GM12878 (cell line): Measurements from ENCODE around the gene ZMIZ2. TPM values are rescaled to one million over a fixed set of nuclear protein-coding genes. Genes with fewer than 3 reads are reported as not detected.

Source experiments
- ATAC-seq: fragments of 200-7000 bp; cut with Tn5 transposase; 3 replicates; pipeline ENCODE4 v1.9.1; 2020; ENCODE audit warnings: mild to moderate bottlenecking, moderate library complexity
- BruUV-seq: library from RNA; stranded (reverse); fragments of 400-500 nt; replicated peaks from 2 replicates; lab custom pipeline; 2021; lab: Mats Ljungman, UMichigan
- CTCF ChIA-PET: fragments of 300-600 bp; sonication (Branson Sonifier 250); formaldehyde crosslinking; extraction: SDS; loops from one replicate; lab custom pipeline; 2021; ENCODE audit warnings: inconsistent platforms; lab: Yijun Ruan, JAX
- POLR2A ChIA-PET: fragments of 350-600 bp; formaldehyde crosslinking; extraction: SDS; loops from one replicate; lab custom pipeline; 2021; ENCODE audit warnings: inconsistent platforms; lab: Charles Lee
- RAD21 ChIA-PET: fragments of 300-600 bp; sonication (Branson Sonifier 250); formaldehyde crosslinking; loops from one replicate; lab custom pipeline; 2023; ENCODE audit warnings: antibody characterized with exemption; ENCODE audit not compliant: unreplicated experiment; lab: Charles Lee
- SMC1A ChIA-PET: fragments of 300-600 bp; sonication (Branson Sonifier 250); formaldehyde crosslinking; loops from one replicate; lab custom pipeline; 2023; ENCODE audit not compliant: unreplicated experiment, uncharacterized antibody; lab: Charles Lee
- DNase-seq: peaks from one replicate; pipeline ENCODE4 v3.0.0-alpha.2; 2011; ENCODE audit warnings: low read depth, low spot score
- FAIRE-seq: peaks from 3 replicates; lab custom pipeline; 2011; peaks lifted over from hg19 to GRCh38; lab: Jason Lieb, UNC
- H2AFZ ChIP-seq: 2 replicates; pipeline ENCODE4 v1.6.0; 2011; ENCODE audit warnings: low read depth, low read length, control low read depth; ENCODE audit not compliant: control insufficient read depth
- H3K27ac ChIP-seq: 2 replicates; pipeline ENCODE4 v1.5.1; 2011; ENCODE audit warnings: control low read depth; ENCODE audit not compliant: control insufficient read depth, insufficient read depth
- H3K27me3 ChIP-seq, 2 experiments: replicated peaks in 1 of 2; 2 replicates each; pipeline versions ENCODE4 v1.6.0 to v1.6.1; 2011; ENCODE audit warnings: low read length in 1 of 2; ENCODE audit not compliant: control insufficient read depth in 2 of 2, insufficient read depth in 2 of 2
- H3K36me3 ChIP-seq, 2 experiments: 2 replicates each; pipeline ENCODE4 v1.5.1; 2011; ENCODE audit warnings: low read length in 1 of 2; ENCODE audit not compliant: control insufficient read depth in 2 of 2, insufficient read depth in 2 of 2
- H3K4me1 ChIP-seq: 2 replicates; pipeline ENCODE4 v1.6.1; 2011; ENCODE audit warnings: mild to moderate bottlenecking, low read length, moderate library complexity, mixed read lengths; ENCODE audit not compliant: control insufficient read depth, insufficient read depth
- H3K4me2 ChIP-seq: 2 replicates; pipeline ENCODE4 v1.6.0; 2011; ENCODE audit warnings: control low read depth; ENCODE audit not compliant: control insufficient read depth, insufficient read depth
- H3K4me3 ChIP-seq: fragments of 200-600 bp; sonication (generic); 2 replicates; pipeline ENCODE4 v1.5.1; 2016
- H3K79me2 ChIP-seq: 2 replicates; pipeline ENCODE4 v1.6.0; 2011; ENCODE audit warnings: low read length; ENCODE audit not compliant: control insufficient read depth, insufficient read depth
- H3K9ac ChIP-seq: 2 replicates; pipeline ENCODE4 v1.8.0; 2011; ENCODE audit warnings: low read length, control low read depth, mixed read lengths; ENCODE audit not compliant: control insufficient read depth, insufficient read depth
- H3K9me3 ChIP-seq: replicated peaks from 3 replicates; pipeline ENCODE4 v1.5.1; 2011; ENCODE audit warnings: mild to moderate bottlenecking, low read length; ENCODE audit not compliant: control insufficient read depth, insufficient read depth
- H4K20me1 ChIP-seq: 2 replicates; pipeline ENCODE4 v1.6.0; 2011; ENCODE audit not compliant: control insufficient read depth, insufficient read depth
- BHLHE40 ChIP-seq, 2 experiments: fragments of 450-650 bp in 1 of 2; IDR thresholded peaks; 2 replicates each; pipeline ENCODE4 v1.6.1; 2011 to 2017; ENCODE audit warnings: low read depth in 2 of 2, borderline replicate concordance in 1 of 2, improper control_type of control experiment in 1 of 2, low read length in 1 of 2, mild to moderate bottlenecking in 1 of 2
- CBFB ChIP-seq: IDR thresholded peaks from 2 replicates; pipeline ENCODE4 v1.6.1; 2016; ENCODE audit warnings: antibody characterized with exemption, low read depth
- HDAC6 ChIP-seq: fragments of 200-600 bp; sonication (generic); IDR thresholded peaks from one replicate; pipeline ENCODE4 v1.8.0; 2017; ENCODE audit warnings: antibody characterized with exemption; ENCODE audit not compliant: unreplicated experiment
- IRF4 ChIP-seq: IDR thresholded peaks from 2 replicates; pipeline ENCODE4 v1.6.1; 2011; ENCODE audit warnings: low read depth, low read length
- MAX ChIP-seq: IDR thresholded peaks from 2 replicates; pipeline ENCODE4 v1.6.1; 2012; ENCODE audit warnings: low read depth, low read length, improper control_type of control experiment
- MLLT1 ChIP-seq: fragments of 450-650 bp; IDR thresholded peaks from 2 replicates; pipeline ENCODE4 v1.6.1; 2016; ENCODE audit warnings: mild to moderate bottlenecking
- MXI1 ChIP-seq: fragments of 150-350 bp; IDR thresholded peaks from 2 replicates; pipeline ENCODE4 v1.6.1; 2011; ENCODE audit warnings: low read depth, mild to moderate bottlenecking, inconsistent platforms, low read length, improper control_type of control experiment
- SRF ChIP-seq, 2 experiments: IDR thresholded peaks; 2 replicates each; pipeline ENCODE4 v1.6.1; 2011; ENCODE audit warnings: low read depth in 2 of 2, low read length in 2 of 2, mild to moderate bottlenecking in 1 of 2, moderate library complexity in 1 of 2
- TBL1XR1 ChIP-seq: IDR thresholded peaks from 2 replicates; pipeline ENCODE4 v1.6.1; 2012; ENCODE audit warnings: low read depth, low read length, improper control_type of control experiment
- TCF12 ChIP-seq: IDR thresholded peaks from 2 replicates; pipeline ENCODE4 v1.6.1; 2011; ENCODE audit warnings: low read depth, mild to moderate bottlenecking, low read length
- WGBS: methylation state at CpG from one replicate; pipeline ENCODE4 v1.1.6; 2016; ENCODE audit warnings: low lambda C conversion rate; ENCODE audit not compliant: insufficient replicate concordance, insufficient coverage; ENCODE audit errors: missing lambda C conversion rate; 5-methylcytosine and 5-hydroxymethylcytosine counted together
- in situ Hi-C: fragments of 300-500 bp; cut with MboI; formaldehyde crosslinking; loops from 9 replicates; pipeline ENCODE4 v1.14.3; 2018; ENCODE audit warnings: mixed read lengths
- intact Hi-C: fragments of 100-400 bp; cut with micrococcal nuclease; formaldehyde crosslinking; loops from one replicate; pipeline ENCODE4 v1.14.2; 2022; ENCODE audit not compliant: unreplicated experiment
- polyA plus RNA-seq, 11 experiments: library from polyadenylated mRNA; depleted of rRNA in 4 of 11; unstranded in 6 of 11; stranded (reverse) in 5 of 11; fragments of >200 nt; fragmentation: Nextera tagmentation in 4 of 11; fragmentation: Illumina TruSeq in 1 of 11; extraction: Ambion mirVana in 4 of 11; extraction: Trizol in 1 of 11; gene quantifications; 1 replicate in 1 of 11; 2 replicates in 10 of 11; pipeline versions ENCODE4 v1.2.1 to v1.2.3, GENCODE V29; 2011 to 2016; ENCODE audit warnings: inconsistent platforms in 2 of 11, missing spikeins in 2 of 11, low read depth in 1 of 11
- total RNA-seq, 4 experiments: library from RNA; depleted of rRNA in 3 of 4; stranded (reverse); fragments of >200 nt in 3 of 4; fragmentation: Illumina TruSeq in 1 of 4; extraction: Trizol in 1 of 4; gene quantifications; 2 replicates each; pipeline versions ENCODE4 v1.2.1 to v1.2.3, GENCODE V29; 2013 to 2021
- TF ChIP-seq, protein P1 (sequence below): IDR thresholded peaks from 2 replicates; pipeline ENCODE4 v1.6.1; 2011; ENCODE audit warnings: borderline replicate concordance, low read depth, mild to moderate bottlenecking, moderate library complexity, mixed read lengths, low read length; ENCODE audit not compliant: insufficient read depth; ENCODE audit errors: extremely low read length
- TF ChIP-seq, protein P2 (sequence below): IDR thresholded peaks from 2 replicates; pipeline ENCODE4 v1.6.1; 2012; ENCODE audit warnings: mild to moderate bottlenecking, low read depth, low read length

ZMIZ2 gene
- total and polyA plus RNA-seq, 10 of the 15 experiments (the other 5 are each of a cell fraction or from before 2014, with no cell fraction given): 0.71 to 158 (median 17.0) TPM

GRCh38 chr7:44750424-44750823 is 1.8 kb downstream of the ZMIZ2 start (continued):
- TF ChIP-seq, protein P1, sequence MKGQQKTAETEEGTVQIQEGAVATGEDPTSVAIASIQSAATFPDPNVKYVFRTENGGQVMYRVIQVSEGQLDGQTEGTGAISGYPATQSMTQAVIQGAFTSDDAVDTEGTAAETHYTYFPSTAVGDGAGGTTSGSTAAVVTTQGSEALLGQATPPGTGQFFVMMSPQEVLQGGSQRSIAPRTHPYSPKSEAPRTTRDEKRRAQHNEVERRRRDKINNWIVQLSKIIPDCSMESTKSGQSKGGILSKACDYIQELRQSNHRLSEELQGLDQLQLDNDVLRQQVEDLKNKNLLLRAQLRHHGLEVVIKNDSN: no peak

GRCh38 chr7:44750921-44751571 is 2.4 kb downstream of the ZMIZ2 start:
- H4K20me1 ChIP-seq: peaks cover 6% of the 10 kb centered on the region; the same call in 1 of the 2 replicates
- H3K27me3 ChIP-seq: no peaks in the 10 kb centered on the region
- intact Hi-C loops (loop anchor here (1.0 to 5.0 kb wide), 6 partner anchors 18 to 164 kb away; partner anchors contain the start of genes H2AZ2 and OGDH), in situ Hi-C loops (no loop called here)
- H3K9me3 ChIP-seq: no peaks in the 10 kb centered on the region
- H3K4me2 ChIP-seq: peak overlapping the region; percentile 35
- BruUV-seq: no TSS peak
- ATAC-seq: peak; percentile 83
- H3K4me3 ChIP-seq: peak overlapping the region; percentile 92
- peak; percentile 81 for DNase-seq
- FAIRE-seq: peak; percentile 96
- peak overlapping the region; percentile 76 for H3K9ac ChIP-seq
- ChIA-PET POLR2A (interaction anchor here (0.6 to 5.1 kb wide), 19 partner anchors 16 to 186 kb away, joined by 3 to 55 read pairs (median 9); partner anchors contain the start of genes H2AZ2, OGDH, PURB and TMED4), SMC1A (interaction anchor here (0.6 to 5.4 kb wide), 32 partner anchors 8 to 173 kb away, joined by 3 to 79 read pairs (median 4); partner anchors contain the start of genes H2AZ2, OGDH and TMED4), RAD21 (interaction anchor here (0.6 to 6.6 kb wide), 23 partner anchors 12 to 227 kb away, joined by 3 to 107 read pairs (median 3); partner anchors contain the start of genes DDX56, H2AZ2, OGDH and PPIA), CTCF (interaction anchor here (0.9 to 4.1 kb wide), 10 partner anchors 18 to 385 kb away, joined by 3 to 23 read pairs (median 6); partner anchors contain the start of gene H2AZ2)
- peak overlapping the region; percentile 92 for H3K27ac ChIP-seq
- peaks cover 3 to 11% of the 10 kb centered on the region in 2 experiments; a peak in 3 of 4 replicates for H3K36me3 ChIP-seq
- peaks cover 31% of the 10 kb centered on the region for H3K4me1 ChIP-seq
- no peak overlapping the region for H2AFZ ChIP-seq
- 0% methylated on average over 6 of the region's 6 CpGs for WGBS
- peaks cover 75% of the 10 kb centered on the region for H3K79me2 ChIP-seq
- peak; percentile 48 for TF ChIP-seq HDAC6
- TF ChIP-seq, protein P2, sequence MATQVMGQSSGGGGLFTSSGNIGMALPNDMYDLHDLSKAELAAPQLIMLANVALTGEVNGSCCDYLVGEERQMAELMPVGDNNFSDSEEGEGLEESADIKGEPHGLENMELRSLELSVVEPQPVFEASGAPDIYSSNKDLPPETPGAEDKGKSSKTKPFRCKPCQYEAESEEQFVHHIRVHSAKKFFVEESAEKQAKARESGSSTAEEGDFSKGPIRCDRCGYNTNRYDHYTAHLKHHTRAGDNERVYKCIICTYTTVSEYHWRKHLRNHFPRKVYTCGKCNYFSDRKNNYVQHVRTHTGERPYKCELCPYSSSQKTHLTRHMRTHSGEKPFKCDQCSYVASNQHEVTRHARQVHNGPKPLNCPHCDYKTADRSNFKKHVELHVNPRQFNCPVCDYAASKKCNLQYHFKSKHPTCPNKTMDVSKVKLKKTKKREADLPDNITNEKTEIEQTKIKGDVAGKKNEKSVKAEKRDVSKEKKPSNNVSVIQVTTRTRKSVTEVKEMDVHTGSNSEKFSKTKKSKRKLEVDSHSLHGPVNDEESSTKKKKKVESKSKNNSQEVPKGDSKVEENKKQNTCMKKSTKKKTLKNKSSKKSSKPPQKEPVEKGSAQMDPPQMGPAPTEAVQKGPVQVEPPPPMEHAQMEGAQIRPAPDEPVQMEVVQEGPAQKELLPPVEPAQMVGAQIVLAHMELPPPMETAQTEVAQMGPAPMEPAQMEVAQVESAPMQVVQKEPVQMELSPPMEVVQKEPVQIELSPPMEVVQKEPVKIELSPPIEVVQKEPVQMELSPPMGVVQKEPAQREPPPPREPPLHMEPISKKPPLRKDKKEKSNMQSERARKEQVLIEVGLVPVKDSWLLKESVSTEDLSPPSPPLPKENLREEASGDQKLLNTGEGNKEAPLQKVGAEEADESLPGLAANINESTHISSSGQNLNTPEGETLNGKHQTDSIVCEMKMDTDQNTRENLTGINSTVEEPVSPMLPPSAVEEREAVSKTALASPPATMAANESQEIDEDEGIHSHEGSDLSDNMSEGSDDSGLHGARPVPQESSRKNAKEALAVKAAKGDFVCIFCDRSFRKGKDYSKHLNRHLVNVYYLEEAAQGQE: no peak
- TF ChIP-seq TBL1XR1: peak; percentile 72; the same call in 1 of the 2 replicates
- TF ChIP-seq CBFB: peak; percentile 92
- peak; percentile 84 for TF ChIP-seq IRF4
- TF ChIP-seq MXI1: 0 out of 2 replicates have a peak, but pooled peaks have one; percentile 52
- TF ChIP-seq, protein P1: peak; percentile 62
- peak; percentile 43; the same call in 1 of the 2 replicates for TF ChIP-seq TCF12
- peak; percentile 68 to 70; a peak in 3 of 4 replicates for TF ChIP-seq BHLHE40 (IDR thresholded peaks at IDR 0.05; ENCODE audit: borderline replicate concordance in 1 of 2, low read depth in 2 of 2, low read length in 1 of 2)
- peak; percentile 54; the same call in 1 of the 2 replicates for TF ChIP-seq MAX
- TF ChIP-seq SRF (IDR thresholded peaks at IDR 0.05; ENCODE audit: low read depth in 2 of 2, low read length in 2 of 2): no peak
- TF ChIP-seq MLLT1: no peak
